Mucosa of descending colon (tissue), 3 donors: ENCODE measurements around the gene SCNN1B. TPM values are rescaled to one million over a fixed set of nuclear protein-coding genes. Genes with fewer than 3 reads are reported as not detected.
"Not testable (repeated sequence)": the region's sequence is repeated elsewhere in the genome, so short reads cannot be mapped to it uniquely, and the experiment has no call there.

ENCODE experiments used
- ATAC-seq: fragments of 200-7000 bp; cut with Tn5 transposase; one replicate; pipeline ENCODE4 v1.9.1; 2020; ENCODE audit warnings: mild to moderate bottlenecking, moderate library complexity
- DNase-seq, 3 donors: peaks; one replicate each; pipeline ENCODE4 v3.0.0-alpha.2; 2020
- H3K36me3 ChIP-seq: fragments of 200-600 bp; one replicate; pipeline ENCODE4 v1.8.0; 2021; ENCODE audit warnings: low read depth, mild to moderate bottlenecking
- H3K4me1 ChIP-seq: fragments of 200-600 bp; one replicate; pipeline ENCODE4 v1.8.0; 2021; ENCODE audit warnings: low read depth, mild to moderate bottlenecking
- H3K4me3 ChIP-seq: fragments of 200-600 bp; one replicate; pipeline ENCODE4 v1.8.0; 2021; ENCODE audit warnings: mild to moderate bottlenecking
- H3K9me3 ChIP-seq: fragments of 200-600 bp; one replicate; pipeline ENCODE4 v1.8.0; 2021; ENCODE audit warnings: mild to moderate bottlenecking
- CTCF ChIP-seq: fragments of 200-600 bp; IDR thresholded peaks from one replicate; pipeline ENCODE4 v1.8.0; 2022; ENCODE audit warnings: antibody characterized with exemption, mild to moderate bottlenecking
- intact Hi-C, 2 donors: fragments of 100-400 bp; cut with DNase I in 1 of 2; cut with micrococcal nuclease in 1 of 2; formaldehyde crosslinking; loops; one replicate each; pipeline versions ENCODE4 v1.11.0 to v1.11.1; 2022; cut with DNase I, micrococcal nuclease
- long read RNA-seq, 2 donors: library from polyadenylated mRNA; unstranded; transcript quantifications; one replicate each; pipeline ENCODE4 v2.0.0, GENCODE V29; 2019 to 2021
- total RNA-seq, 3 donors: library from RNA; stranded (reverse); fragmentation: NEBNext Ultra II Directional in 2 of 3; extraction: Animal tissue kit (Norgen Biotek cat#: 25700) in 2 of 3; gene quantifications; one replicate each; pipeline versions ENCODE4 v1.2.1 to v1.2.4, GENCODE V29; 2021 to 2023
- donor health status: DM: no; HTN: no; CAD: no; lungs with moderate emphysema.
- donor health status: DM: no; HTN: no; CAD: no.
- donor health status: DM: no; HTN: yes; CAD: no.

The SCNN1B gene
- 100 to 1,000 TPM; 164 to 452 (median 204) TPM for total RNA-seq
- long read RNA-seq, donor 1, transcript SCNN1B-202 (13 exons, 2,597 nt) = major isoform, 222 of 365 reads
- long read RNA-seq, donor 1, partial matches to known transcripts = 74 of 365 reads
- long read RNA-seq, donor 1, other reads (novel, unspliced or antisense) = 66 of 365 reads
- long read RNA-seq, donor 2, transcript SCNN1B-202 (13 exons, 2,597 nt) = major isoform, 129 of 226 reads
- long read RNA-seq, donor 2, partial matches to known transcripts = 63 of 226 reads
- long read RNA-seq, donor 2, other reads (novel, unspliced or antisense) = 34 of 226 reads

- H3K4me3 ChIP-seq = peak within 1 kb of the TSS; percentile 37
- intact Hi-C loops = no loop called here
- no peak for TF ChIP-seq CTCF
These were observed at the start of gene SCNN1B for GRCh38 chr16:23302045-23302956. SCNN1B (plus strand) TSS chr16:23302302; CDS start chr16:23348600, 46,298 bp downstream.

GRCh38 chr16:23252310-23252709 is 49.8 kb upstream of the SCNN1B start:
- peaks cover 4% of the 10 kb centered on the region for H3K4me1 ChIP-seq
- intact Hi-C loops = no loop called here
- H3K4me3 ChIP-seq = no peak overlapping the region
- no peaks in the 10 kb centered on the region for H3K9me3 ChIP-seq
- DNase-seq (no peak), ATAC-seq (no peak)
- no peaks in the 10 kb centered on the region for H3K36me3 ChIP-seq
- no peak for TF ChIP-seq CTCF

More at GRCh38 chr16:23302045-23302956, at the start of gene SCNN1B:
- Histone ChIP-seq H3K9me3 (no peaks in the 10 kb centered on the region), H3K36me3 (no peaks in the 10 kb centered on the region), H3K4me1 (peaks cover 5% of the 10 kb centered on the region)
- peak; percentile 92 for ATAC-seq
- DNase-seq = peak; percentile 71 to 85 (median 84)

- H3K36me3 ChIP-seq, H3K9me3 ChIP-seq, DNase-seq, ATAC-seq, H3K4me1 ChIP-seq, intact Hi-C loops, H3K4me3 ChIP-seq: not testable (repeated sequence)
These were observed 48.5 kb upstream of the SCNN1B start for GRCh38 chr16:23253650-23254049.

- H3K9me3 ChIP-seq = no peaks in the 10 kb centered on the region
- DNase-seq = no peak
- H3K36me3 ChIP-seq = no peaks in the 10 kb centered on the region
- ATAC-seq = no peak
- intact Hi-C loops = no loop called here
- H3K4me3 ChIP-seq = no peak overlapping the region
- no peak for TF ChIP-seq CTCF
- peaks cover 16% of the 10 kb centered on the region for H3K4me1 ChIP-seq
These were observed 47.8 kb upstream of the SCNN1B start for GRCh38 chr16:23254338-23254737.

- no peaks in the 10 kb centered on the region for H3K36me3 ChIP-seq
- H3K4me1 ChIP-seq = peaks cover 19% of the 10 kb centered on the region
- no peaks in the 10 kb centered on the region for H3K9me3 ChIP-seq
- DNase-seq = no peak
- intact Hi-C loops = no loop called here
- no peak for TF ChIP-seq CTCF
- ATAC-seq = no peak
- no peak overlapping the region for H3K4me3 ChIP-seq
These were observed 47.1 kb upstream of the SCNN1B start for GRCh38 chr16:23255000-23255399.

- ATAC-seq (peak; percentile 73), DNase-seq (peak in 1 of 3 donors; percentile 40)
- no peak for TF ChIP-seq CTCF
- H3K36me3 ChIP-seq = no peaks in the 10 kb centered on the region
- intact Hi-C loops = no loop called here
- H3K4me3 ChIP-seq = no peak overlapping the region
- no peaks in the 10 kb centered on the region for H3K9me3 ChIP-seq
- peaks cover 22% of the 10 kb centered on the region for H3K4me1 ChIP-seq
These were observed 45.7 kb upstream of the SCNN1B start for GRCh38 chr16:23256440-23256839.
